Ascending aorta (tissue), 2 donors: ENCODE results near the gene TSPAN5. TPM values are rescaled to one million over a fixed set of nuclear protein-coding genes. Genes with fewer than 3 reads are reported as not detected.
"Not testable (repeated sequence)": the region's sequence is repeated elsewhere in the genome, so short reads cannot be mapped to it uniquely, and the experiment has no call there.

Source experiments
- DNase-seq, 2 donors: peaks; one replicate each; pipeline ENCODE4 v3.0.0-alpha.2; 2019; ENCODE audit warnings: low spot score in 2 of 2
- H3K27ac ChIP-seq, 2 donors: fragments of 200-600 bp; sonication (generic); one replicate each; pipeline ENCODE4 v1.5.1; 2016 to 2017; ENCODE audit warnings: mild to moderate bottlenecking in 1 of 2
- H3K27me3 ChIP-seq: fragments of 200-600 bp; sonication (generic); one replicate; pipeline ENCODE4 v1.5.1; 2017
- H3K36me3 ChIP-seq, 2 donors: fragments of 200-600 bp; sonication (generic); one replicate each; pipeline ENCODE4 v1.5.1; 2016
- H3K4me1 ChIP-seq, 2 donors: fragments of 200-600 bp; sonication (generic); one replicate each; pipeline ENCODE4 v1.5.1; 2016 to 2017; ENCODE audit warnings: mild to moderate bottlenecking in 1 of 2
- H3K4me3 ChIP-seq, 2 donors: fragments of 200-600 bp; sonication (generic); one replicate each; pipeline ENCODE4 v1.5.1; 2016 to 2017; ENCODE audit warnings: mild to moderate bottlenecking in 1 of 2
- H3K9me3 ChIP-seq, 2 donors: fragments of 200-600 bp; sonication (generic); one replicate each; pipeline ENCODE4 v1.5.1; 2016
- intact Hi-C: fragments of 100-400 bp; cut with DNase I; formaldehyde crosslinking; loops from one replicate; pipeline ENCODE4 v1.15.1; 2023
- total RNA-seq: library from RNA; depleted of rRNA; stranded (reverse); fragments of >200 nt; gene quantifications from one replicate; pipeline ENCODE4 v1.1.0, GENCODE V29; 2016
- TF ChIP-seq, protein P1 (sequence below), 3 experiments: fragments of 200-600 bp in 2 of 3; fragments of 450-650 bp in 1 of 3; sonication (generic) in 2 of 3; IDR thresholded peaks; one replicate each; pipeline ENCODE4 v1.5.1; 2016 to 2019; ENCODE audit warnings: antibody characterized with exemption in 3 of 3, mild to moderate bottlenecking in 1 of 3, moderate library complexity in 1 of 3

The TSPAN5 gene
- total RNA-seq, 1 donor from 2014 or later: 5.2 TPM

DNA sequence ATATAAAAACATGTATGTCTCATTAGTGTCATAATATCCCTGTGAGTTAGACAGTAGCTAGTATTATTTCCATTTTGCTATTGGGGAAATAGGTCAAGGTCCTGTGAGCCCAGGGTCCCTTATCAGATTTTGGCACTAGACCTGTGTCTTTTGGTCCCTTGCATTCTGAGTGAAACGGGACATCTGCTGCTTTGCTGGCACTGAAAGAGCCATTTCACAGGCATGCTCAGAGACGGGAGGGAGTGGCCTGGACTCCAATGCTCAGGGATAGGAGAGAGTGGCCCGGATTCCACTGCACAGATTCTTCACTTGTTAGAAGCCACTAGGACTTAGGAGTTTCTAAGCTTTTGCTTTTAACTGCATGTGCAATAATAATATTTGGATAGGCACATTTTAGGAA is 177.2 kb downstream of the TSPAN5 start:
- intact Hi-C loops: no loop called here
- H3K27ac ChIP-seq: no peak overlapping the region

GRCh38 chr4:98480535-98480934 is 177.9 kb downstream of the TSPAN5 start:
- H3K4me1 ChIP-seq: no peaks in the 10 kb centered on the region
- H3K4me3 ChIP-seq: no peak overlapping the region
- H3K36me3 ChIP-seq: no peaks in the 10 kb centered on the region
- no peaks in the 10 kb centered on the region for H3K27me3 ChIP-seq
- no peaks in the 10 kb centered on the region for H3K9me3 ChIP-seq
- no peak for DNase-seq
- TF ChIP-seq, protein P1, sequence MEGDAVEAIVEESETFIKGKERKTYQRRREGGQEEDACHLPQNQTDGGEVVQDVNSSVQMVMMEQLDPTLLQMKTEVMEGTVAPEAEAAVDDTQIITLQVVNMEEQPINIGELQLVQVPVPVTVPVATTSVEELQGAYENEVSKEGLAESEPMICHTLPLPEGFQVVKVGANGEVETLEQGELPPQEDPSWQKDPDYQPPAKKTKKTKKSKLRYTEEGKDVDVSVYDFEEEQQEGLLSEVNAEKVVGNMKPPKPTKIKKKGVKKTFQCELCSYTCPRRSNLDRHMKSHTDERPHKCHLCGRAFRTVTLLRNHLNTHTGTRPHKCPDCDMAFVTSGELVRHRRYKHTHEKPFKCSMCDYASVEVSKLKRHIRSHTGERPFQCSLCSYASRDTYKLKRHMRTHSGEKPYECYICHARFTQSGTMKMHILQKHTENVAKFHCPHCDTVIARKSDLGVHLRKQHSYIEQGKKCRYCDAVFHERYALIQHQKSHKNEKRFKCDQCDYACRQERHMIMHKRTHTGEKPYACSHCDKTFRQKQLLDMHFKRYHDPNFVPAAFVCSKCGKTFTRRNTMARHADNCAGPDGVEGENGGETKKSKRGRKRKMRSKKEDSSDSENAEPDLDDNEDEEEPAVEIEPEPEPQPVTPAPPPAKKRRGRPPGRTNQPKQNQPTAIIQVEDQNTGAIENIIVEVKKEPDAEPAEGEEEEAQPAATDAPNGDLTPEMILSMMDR (IDR thresholded peaks at IDR 0.05): no peak
- H3K27ac ChIP-seq: no peak overlapping the region
- intact Hi-C loops: no loop called here

More for the DNA sequence above, 177.2 kb downstream of the TSPAN5 start:
- Histone ChIP-seq H3K27me3 (no peaks in the 10 kb centered on the region), H3K9me3 (no peaks in the 10 kb centered on the region), H3K4me3 (no peak overlapping the region), H3K4me1 (no peaks in the 10 kb centered on the region), H3K36me3 (no peaks in the 10 kb centered on the region)
- TF ChIP-seq, protein P1 (IDR thresholded peaks at IDR 0.05): no peak
- no peak for DNase-seq

GRCh38 chr4:98479590-98479989 is 178.8 kb downstream of the TSPAN5 start:
- H3K4me3 ChIP-seq, H3K36me3 ChIP-seq, H3K27ac ChIP-seq, H3K4me1 ChIP-seq, DNase-seq, intact Hi-C loops, H3K27me3 ChIP-seq, H3K9me3 ChIP-seq: not testable (repeated sequence)

- Histone ChIP-seq H3K4me1 (no peaks in the 10 kb centered on the region), H3K9me3 (no peaks in the 10 kb centered on the region), H3K27ac (no peak overlapping the region), H3K36me3 (no peaks in the 10 kb centered on the region), H3K4me3 (no peak overlapping the region), H3K27me3 (no peaks in the 10 kb centered on the region)
- intact Hi-C loops: no loop called here
- no peak for DNase-seq
- TF ChIP-seq, protein P1 (IDR thresholded peaks at IDR 0.05): no peak
Observed at GRCh38 chr4:98476891-98477290, 181.5 kb downstream of the TSPAN5 start.

GRCh38 chr4:98474408-98474844 is 184.0 kb downstream of the TSPAN5 start:
- intact Hi-C loops: no loop called here
- no peaks in the 10 kb centered on the region for H3K27me3 ChIP-seq
- TF ChIP-seq, protein P1 (IDR thresholded peaks at IDR 0.05): no peak
- no peaks in the 10 kb centered on the region for H3K9me3 ChIP-seq
- DNase-seq: no peak
- H3K36me3 ChIP-seq: no peaks in the 10 kb centered on the region
- no peak overlapping the region for H3K27ac ChIP-seq
- no peak overlapping the region for H3K4me3 ChIP-seq
- H3K4me1 ChIP-seq: no peaks in the 10 kb centered on the region

GRCh38 chr4:98473046-98473445 is 185.4 kb downstream of the TSPAN5 start:
- Histone ChIP-seq H3K9me3 (no peaks in the 10 kb centered on the region), H3K27me3 (no peaks in the 10 kb centered on the region), H3K4me3 (no peak overlapping the region), H3K4me1 (no peaks in the 10 kb centered on the region), H3K27ac (no peak overlapping the region), H3K36me3 (no peaks in the 10 kb centered on the region)
- TF ChIP-seq, protein P1 (IDR thresholded peaks at IDR 0.05): no peak
- no peak for DNase-seq
- intact Hi-C loops: no loop called here
